NOMO-1 treated with dmso at 0.1 percent for 144 hours (cell line): Measurements from ENCODE around the gene OR8G5.

ENCODE experiments used
- DNase-seq: peaks from one replicate; lab custom pipeline; 2025; ENCODE audit not compliant: unreplicated experiment; lab: John Stamatoyannopoulos, UW

The OR8G5 gene

DNA sequence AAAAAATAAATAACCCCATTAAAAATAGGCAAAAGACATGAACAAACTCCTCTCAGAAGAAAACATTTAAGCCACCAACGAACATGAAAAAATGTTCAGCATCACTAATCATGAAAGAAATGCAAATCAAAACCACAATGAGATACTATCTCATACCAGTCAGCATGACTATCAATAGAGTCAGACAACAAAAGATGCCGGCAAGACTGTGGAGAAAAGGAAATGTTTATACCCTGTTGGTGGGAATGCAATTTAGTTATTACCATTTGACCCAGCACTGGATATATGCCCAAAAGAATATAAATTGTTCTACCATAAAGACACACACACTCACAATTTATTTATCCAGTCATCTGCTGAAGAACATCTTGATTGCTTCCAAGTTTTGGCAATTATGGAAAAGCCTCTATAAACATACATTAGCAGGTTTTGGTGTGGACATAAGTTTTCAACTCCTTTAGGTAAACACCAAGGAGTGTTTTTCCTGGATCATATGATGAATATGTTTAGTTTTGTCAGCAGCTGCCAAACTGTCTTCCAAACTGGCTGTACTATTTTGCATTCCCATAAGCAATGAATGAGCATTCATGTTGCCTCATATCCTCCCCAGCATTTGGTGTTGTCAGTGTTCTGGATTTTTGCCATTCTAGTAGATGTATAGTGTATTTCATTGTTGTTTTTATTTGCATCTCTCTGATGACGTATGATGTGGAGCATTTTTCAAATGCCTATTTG lies 29.6 kb downstream of the OR8G5 start:
- no peak for DNase-seq

DNA sequence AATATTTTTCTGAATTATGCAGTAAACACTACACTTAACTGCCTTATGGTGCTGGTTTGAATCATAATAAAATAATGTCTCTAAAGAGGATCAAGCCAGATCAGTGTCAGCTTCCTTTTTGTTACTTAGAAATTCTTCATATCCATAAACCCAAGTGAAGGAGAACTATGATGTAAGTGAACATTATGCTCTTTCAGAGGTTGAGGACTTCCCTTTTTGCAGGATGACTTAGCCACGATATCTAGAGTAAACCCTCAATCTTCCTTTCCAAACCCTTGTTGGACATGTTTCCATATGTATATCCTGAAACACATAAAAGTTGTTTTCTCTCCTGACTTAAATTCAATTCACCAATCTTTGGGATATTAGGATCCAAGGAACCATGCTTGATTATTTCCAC lies 38.5 kb downstream of the OR8G5 start:
- DNase-seq: peak; percentile 48

DNA sequence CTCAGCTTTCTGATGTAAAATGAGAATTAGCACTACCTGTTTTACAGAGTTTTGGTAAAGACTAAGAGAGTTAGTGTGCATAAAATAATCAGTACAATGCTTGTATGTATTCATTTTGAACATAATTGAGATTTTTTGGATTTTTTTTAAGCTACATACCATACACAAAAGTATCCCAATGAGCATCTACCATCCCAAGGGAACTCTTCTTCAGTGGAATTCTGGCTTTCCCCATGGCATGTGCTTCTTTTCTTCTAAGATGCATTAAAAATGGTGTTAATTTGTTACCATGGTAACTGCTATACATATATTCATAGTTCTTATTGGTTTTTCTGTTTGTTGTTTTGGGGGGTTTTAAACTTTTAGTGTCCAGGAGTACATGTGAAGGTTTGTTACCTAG lies 39.8 kb downstream of the OR8G5 start:
- no peak for DNase-seq

DNA sequence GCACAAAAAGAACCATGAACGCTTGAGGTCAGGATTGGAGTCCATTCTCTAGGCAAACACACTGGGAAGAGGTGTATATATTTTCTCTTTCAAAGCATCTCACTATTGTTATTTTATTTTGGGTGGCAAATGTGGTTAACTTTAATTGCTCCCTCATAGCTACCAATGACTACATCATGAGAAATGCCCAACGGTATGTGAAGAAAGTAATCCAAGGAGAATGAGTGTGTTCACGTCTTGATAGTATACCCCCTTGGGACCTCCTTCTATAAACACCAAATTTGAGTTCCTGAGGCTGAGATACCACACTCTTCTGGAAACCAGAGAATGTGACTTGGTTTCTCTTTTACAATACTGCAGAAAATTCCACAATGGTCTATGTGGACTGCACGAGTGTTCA lies 41.7 kb downstream of the OR8G5 start:
- DNase-seq: no peak

GRCh38 chr11:124301548-124301947 lies 45.4 kb downstream of the OR8G5 start:
- no peak for DNase-seq

GRCh38 chr11:124302347-124303125 lies 46.4 kb downstream of the OR8G5 start:
- no peak for DNase-seq

DNA sequence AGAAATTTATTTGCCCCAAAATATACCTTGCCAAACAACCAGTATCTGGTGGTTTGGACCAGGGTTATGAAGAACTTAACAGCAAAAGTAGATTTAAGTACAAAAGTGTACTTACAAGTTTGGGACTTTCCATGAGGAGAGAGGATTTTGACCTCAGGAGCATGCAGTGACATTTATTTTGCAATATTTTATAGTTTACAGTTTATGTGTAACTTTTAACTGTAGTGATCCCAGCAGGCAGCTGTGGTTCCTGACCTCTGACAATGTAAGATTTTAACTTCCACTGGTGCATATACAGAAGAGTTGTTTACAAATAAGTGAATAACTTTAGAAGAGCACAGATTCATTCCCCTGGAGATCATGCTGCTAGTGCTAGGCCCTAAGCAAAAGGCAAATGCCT lies 50.9 kb downstream of the OR8G5 start:
- DNase-seq: no peak

- DNase-seq: no peak
Observed at GRCh38 chr11:124310721-124311120, 54.5 kb downstream of the OR8G5 start.

GRCh38 chr11:124311269-124311668 lies 55.1 kb downstream of the OR8G5 start:
- no peak for DNase-seq

DNA sequence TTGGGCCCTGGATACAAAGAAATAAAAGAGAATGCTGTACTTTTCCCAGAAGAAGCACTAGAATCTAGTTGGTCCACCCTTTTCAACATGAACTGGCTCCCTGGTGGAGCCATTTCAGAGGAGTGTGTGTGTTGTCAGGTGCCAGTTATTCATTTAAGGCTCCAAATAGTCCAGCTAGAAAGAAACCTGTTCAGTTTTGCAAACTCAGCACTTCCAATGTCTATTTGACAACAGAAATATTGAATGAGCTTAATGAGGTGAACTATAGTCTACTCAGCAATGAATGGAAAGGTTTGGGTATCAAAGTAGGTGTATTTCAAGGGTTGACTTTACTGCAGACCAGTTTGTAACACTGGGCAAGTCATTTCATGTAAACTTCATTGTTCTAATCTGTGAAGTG lies 55.5 kb downstream of the OR8G5 start:
- DNase-seq: no peak

DNA sequence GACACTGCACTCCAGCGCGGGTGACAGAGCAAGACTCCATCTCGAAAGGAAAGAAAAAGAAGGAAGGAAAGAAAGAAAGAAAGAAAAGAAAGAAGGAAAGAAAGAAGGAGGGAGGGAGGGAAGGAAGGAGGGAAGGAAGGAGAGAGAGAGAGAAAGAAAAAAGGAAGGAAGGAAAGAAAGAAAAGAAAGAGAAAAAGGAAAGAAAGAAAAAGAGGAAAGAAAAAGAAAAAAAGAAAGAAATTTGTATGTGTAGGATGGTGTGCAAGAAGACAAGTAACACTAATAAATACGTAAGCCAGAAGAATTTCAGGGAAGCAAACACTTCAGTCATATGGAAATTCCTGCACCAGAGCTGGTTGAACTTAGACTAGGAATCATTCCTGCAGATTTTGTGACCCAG lies 57.0 kb downstream of the OR8G5 start:
- DNase-seq: no peak

- no peak for DNase-seq
Observed at GRCh38 chr11:124313849-124314248, 57.7 kb downstream of the OR8G5 start, which contains the start of gene OR8D1. OR8D1 (minus strand) TSS chr11:124313949; CDS start chr11:124310766, 3,183 bp downstream.

DNA sequence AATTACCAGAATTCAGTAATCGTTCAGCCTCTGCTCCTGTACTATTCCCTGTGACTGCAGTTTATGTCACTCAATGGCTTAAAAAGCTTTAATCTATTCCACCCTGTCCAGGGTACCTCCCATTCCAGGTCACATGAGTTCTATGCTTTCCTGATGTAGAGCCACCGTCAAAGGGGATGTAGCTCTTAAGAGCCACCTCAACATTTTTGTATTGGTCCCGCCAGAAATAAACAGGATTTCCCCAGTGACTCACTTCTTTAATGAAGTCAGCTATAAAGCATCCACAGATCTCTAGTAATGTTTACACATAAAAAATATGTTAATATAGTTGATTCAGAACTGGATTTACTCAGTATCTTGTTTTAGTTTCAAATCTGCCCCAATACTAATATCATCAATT lies 58.9 kb downstream of the OR8G5 start:
- no peak for DNase-seq
